Coronary artery (tissue), 2 donors: ENCODE measurements around the gene TLE5.

ENCODE experiments used
- DNase-seq: peaks from one replicate; pipeline ENCODE4 v3.0.0-alpha.2; 2017; ENCODE audit warnings: low spot score
- H3K27ac ChIP-seq, 2 donors: fragments of 200-600 bp; sonication (generic); one replicate each; pipeline ENCODE4 v1.5.1; 2016 to 2019
- H3K4me3 ChIP-seq: fragments of 200-600 bp; sonication (generic); 2 replicates; pipeline ENCODE4 v1.5.1; 2016; ENCODE audit warnings: mild to moderate bottlenecking, moderate library complexity
- TF ChIP-seq, protein P1 (sequence below): fragments of 200-600 bp; sonication (generic); IDR thresholded peaks from one replicate; pipeline ENCODE4 v1.5.1; 2019; ENCODE audit warnings: antibody characterized with exemption

The TLE5 gene

DNA sequence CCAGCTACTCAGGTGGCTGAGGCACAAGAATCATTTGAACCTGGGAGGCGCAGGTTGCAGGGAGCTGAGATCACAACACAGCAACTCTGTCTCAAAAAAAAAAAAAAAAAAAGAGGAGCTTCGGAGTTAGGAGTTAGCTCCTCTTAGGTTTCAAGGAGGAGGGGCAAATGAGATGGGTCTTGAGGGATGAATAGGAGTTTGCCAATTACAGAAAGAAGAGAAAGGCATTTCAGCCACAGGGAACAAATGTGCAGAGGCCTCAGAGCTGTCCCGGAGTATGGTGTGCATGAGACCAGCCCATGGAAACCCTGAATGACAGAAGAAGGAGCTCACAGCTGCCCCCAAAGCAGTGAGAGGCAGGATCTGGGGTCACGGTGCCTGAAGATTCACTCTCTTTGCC lies 57.8 kb downstream of the TLE5 start:
- TF ChIP-seq, protein P1, sequence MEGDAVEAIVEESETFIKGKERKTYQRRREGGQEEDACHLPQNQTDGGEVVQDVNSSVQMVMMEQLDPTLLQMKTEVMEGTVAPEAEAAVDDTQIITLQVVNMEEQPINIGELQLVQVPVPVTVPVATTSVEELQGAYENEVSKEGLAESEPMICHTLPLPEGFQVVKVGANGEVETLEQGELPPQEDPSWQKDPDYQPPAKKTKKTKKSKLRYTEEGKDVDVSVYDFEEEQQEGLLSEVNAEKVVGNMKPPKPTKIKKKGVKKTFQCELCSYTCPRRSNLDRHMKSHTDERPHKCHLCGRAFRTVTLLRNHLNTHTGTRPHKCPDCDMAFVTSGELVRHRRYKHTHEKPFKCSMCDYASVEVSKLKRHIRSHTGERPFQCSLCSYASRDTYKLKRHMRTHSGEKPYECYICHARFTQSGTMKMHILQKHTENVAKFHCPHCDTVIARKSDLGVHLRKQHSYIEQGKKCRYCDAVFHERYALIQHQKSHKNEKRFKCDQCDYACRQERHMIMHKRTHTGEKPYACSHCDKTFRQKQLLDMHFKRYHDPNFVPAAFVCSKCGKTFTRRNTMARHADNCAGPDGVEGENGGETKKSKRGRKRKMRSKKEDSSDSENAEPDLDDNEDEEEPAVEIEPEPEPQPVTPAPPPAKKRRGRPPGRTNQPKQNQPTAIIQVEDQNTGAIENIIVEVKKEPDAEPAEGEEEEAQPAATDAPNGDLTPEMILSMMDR = no peak
- H3K4me3 ChIP-seq = no peak overlapping the region
- DNase-seq = no peak
- H3K27ac ChIP-seq = no peak overlapping the region

DNA sequence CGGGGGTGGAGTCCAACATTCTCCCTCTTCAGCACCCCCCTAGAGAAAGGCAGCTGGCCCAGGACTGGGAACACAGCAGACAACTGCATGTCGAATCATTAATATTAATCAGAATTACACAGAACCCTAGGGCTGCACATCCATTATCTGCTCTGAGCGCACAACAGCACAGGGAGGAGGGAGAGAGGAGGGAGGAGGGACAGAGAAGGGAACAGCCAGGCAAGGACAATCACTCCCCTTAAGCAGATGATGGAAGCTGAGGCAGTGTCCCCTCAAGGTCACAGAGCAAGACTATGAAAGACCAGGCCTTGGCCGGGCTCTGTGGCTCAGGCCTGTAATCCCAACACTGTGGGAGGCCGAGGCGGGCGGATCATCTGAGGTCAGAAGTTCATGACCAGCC lies 59.2 kb downstream of the TLE5 start:
- Histone ChIP-seq H3K4me3 (no peak overlapping the region), H3K27ac (no peak overlapping the region)
- no peak for DNase-seq
- TF ChIP-seq, protein P1 = no peak
